ENCODE measurements around the gene WSCD2. TPM values are rescaled to one million over a fixed set of nuclear protein-coding genes. Genes with fewer than 3 reads are reported as not detected.

The WSCD2 gene
- total RNA-seq, 4 donors from 2014 or later, result 6.7 TPM; not detected in 3

GRCh38 chr12:108236366-108236765 lies 107.3 kb downstream of the WSCD2 start:
- Histone ChIP-seq H3K36me3 (no peaks in the 10 kb centered on the region), H3K4me3 (no peak overlapping the region), H3K27me3 (no peaks in the 10 kb centered on the region), H3K4me1 (no peaks in the 10 kb centered on the region), H3K27ac (no peak overlapping the region), H3K9me3 (no peaks in the 10 kb centered on the region)
- DNase-seq, result no peak
- TF ChIP-seq CTCF (IDR thresholded peaks at IDR 0.05) (no peak), POLR2A (IDR thresholded peaks at IDR 0.05) (no peak)

GRCh38 chr12:108237272-108237671 lies 108.2 kb downstream of the WSCD2 start:
- H3K9me3 ChIP-seq, result no peaks in the 10 kb centered on the region
- no peak for DNase-seq
- no peak for TF ChIP-seq CTCF (IDR thresholded peaks at IDR 0.05)
- no peak for TF ChIP-seq POLR2A (IDR thresholded peaks at IDR 0.05)
- H3K4me1 ChIP-seq, result no peaks in the 10 kb centered on the region
- H3K27me3 ChIP-seq, result no peaks in the 10 kb centered on the region
- no peak overlapping the region for H3K27ac ChIP-seq
- H3K36me3 ChIP-seq, result no peaks in the 10 kb centered on the region
- no peak overlapping the region for H3K4me3 ChIP-seq

GRCh38 chr12:108238474-108238873 lies 109.4 kb downstream of the WSCD2 start:
- Histone ChIP-seq H3K4me1 (no peaks in the 10 kb centered on the region), H3K9me3 (no peaks in the 10 kb centered on the region), H3K4me3 (no peak overlapping the region), H3K27me3 (no peaks in the 10 kb centered on the region), H3K36me3 (no peaks in the 10 kb centered on the region), H3K27ac (no peak overlapping the region)
- TF ChIP-seq POLR2A (IDR thresholded peaks at IDR 0.05), result no peak
- no peak for TF ChIP-seq CTCF (IDR thresholded peaks at IDR 0.05)
- no peak for DNase-seq

GRCh38 chr12:108239378-108239777 lies 110.3 kb downstream of the WSCD2 start:
- no peak overlapping the region for H3K27ac ChIP-seq
- DNase-seq, result no peak
- no peaks in the 10 kb centered on the region for H3K9me3 ChIP-seq
- H3K36me3 ChIP-seq, result no peaks in the 10 kb centered on the region
- H3K4me1 ChIP-seq, result no peaks in the 10 kb centered on the region
- H3K27me3 ChIP-seq, result no peaks in the 10 kb centered on the region
- no peak overlapping the region for H3K4me3 ChIP-seq
- TF ChIP-seq POLR2A (IDR thresholded peaks at IDR 0.05) (no peak), CTCF (IDR thresholded peaks at IDR 0.05) (no peak)

- no peak overlapping the region for H3K4me3 ChIP-seq
- no peaks in the 10 kb centered on the region for H3K27me3 ChIP-seq
- H3K27ac ChIP-seq, result no peak overlapping the region
- TF ChIP-seq POLR2A (IDR thresholded peaks at IDR 0.05), result no peak
- TF ChIP-seq CTCF (IDR thresholded peaks at IDR 0.05), result no peak
- DNase-seq, result no peak
- no peaks in the 10 kb centered on the region for H3K36me3 ChIP-seq
- no peaks in the 10 kb centered on the region for H3K4me1 ChIP-seq
- no peaks in the 10 kb centered on the region for H3K9me3 ChIP-seq
Observed at GRCh38 chr12:108240027-108240785, 111.1 kb downstream of the WSCD2 start.

Data from Peyer's patch (tissue), 4 donors.